ENCODE data around the gene CD4.

Gene CD4

DNA sequence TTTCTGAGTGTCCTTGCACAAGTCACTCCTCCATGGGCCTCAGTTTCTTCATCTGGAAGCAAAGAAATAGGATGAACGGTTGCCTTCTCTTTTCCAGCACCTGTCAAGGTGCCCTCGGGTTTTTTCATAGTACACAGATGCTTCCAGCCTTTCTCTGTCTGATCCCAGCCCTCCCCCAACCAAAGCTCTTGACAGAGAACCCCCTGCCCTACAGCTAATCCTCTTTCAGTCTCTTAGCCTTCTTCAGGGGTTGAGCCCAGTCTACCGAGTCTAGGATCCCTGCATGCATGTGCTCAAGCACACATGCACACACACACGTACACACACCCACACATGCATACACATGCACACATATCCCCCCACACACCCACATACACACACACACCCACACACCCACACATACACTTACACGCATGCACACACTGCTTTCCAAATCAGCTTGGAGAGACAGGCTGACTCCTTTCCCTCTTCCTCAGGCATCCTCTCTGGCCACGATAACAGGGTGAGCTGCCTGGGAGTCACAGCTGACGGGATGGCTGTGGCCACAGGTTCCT is 57.1 kb downstream of the CD4 start:
- Histone ChIP-seq H3K27me3 (ENCODE audit: control insufficient read depth in 1 of 2, insufficient read depth in 2 of 2, low read length in 2 of 2) (no peaks in the 10 kb centered on the region), H3K27ac (ENCODE audit: low read depth, low read length) (no peak overlapping the region), H3K9me3 (ENCODE audit: low read length) (no peaks in the 10 kb centered on the region), H3K9ac (ENCODE audit: low read length) (no peak overlapping the region), H3K4me1 (ENCODE audit: insufficient read depth, low read length) (peaks cover 4% of the 10 kb centered on the region), H3K36me3 (ENCODE audit: insufficient read depth, low read length) (peaks cover 28% of the 10 kb centered on the region), H3K4me3 (ENCODE audit: low read depth in 1 of 2, low read length in 2 of 2) (no peak overlapping the region)

DNA sequence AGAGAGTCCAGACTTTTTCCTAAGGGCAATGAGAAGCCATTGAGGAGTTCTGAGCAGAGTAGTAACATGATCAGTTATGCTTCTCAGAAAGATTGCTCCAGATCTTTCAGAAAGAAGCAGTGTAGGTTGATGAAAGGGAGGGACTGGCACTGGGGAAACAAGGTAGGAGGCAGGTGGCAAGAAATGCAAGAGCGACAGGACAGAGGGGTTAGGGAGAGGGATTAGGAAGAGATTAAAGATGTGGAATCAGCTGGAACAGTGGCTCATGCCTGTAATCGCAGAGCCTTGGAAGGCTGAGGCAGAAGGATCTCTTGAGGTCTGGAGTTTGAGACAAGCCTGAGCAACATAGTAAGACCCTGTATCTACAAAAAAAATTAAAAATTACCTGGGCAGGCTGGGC is 58.3 kb downstream of the CD4 start:
- no peaks in the 10 kb centered on the region for H3K9me3 ChIP-seq (ENCODE audit: low read length)
- H3K4me1 ChIP-seq (ENCODE audit: insufficient read depth, low read length) = peaks cover 5% of the 10 kb centered on the region
- no peak overlapping the region for H3K9ac ChIP-seq (ENCODE audit: low read length)
- peaks cover 28% of the 10 kb centered on the region for H3K36me3 ChIP-seq (ENCODE audit: insufficient read depth, low read length)
- no peak overlapping the region for H3K4me3 ChIP-seq (ENCODE audit: low read depth in 1 of 2, low read length in 2 of 2)
- no peaks in the 10 kb centered on the region for H3K27me3 ChIP-seq (ENCODE audit: control insufficient read depth in 1 of 2, insufficient read depth in 2 of 2, low read length in 2 of 2)
- no peak overlapping the region for H3K27ac ChIP-seq (ENCODE audit: low read depth, low read length)

DNA sequence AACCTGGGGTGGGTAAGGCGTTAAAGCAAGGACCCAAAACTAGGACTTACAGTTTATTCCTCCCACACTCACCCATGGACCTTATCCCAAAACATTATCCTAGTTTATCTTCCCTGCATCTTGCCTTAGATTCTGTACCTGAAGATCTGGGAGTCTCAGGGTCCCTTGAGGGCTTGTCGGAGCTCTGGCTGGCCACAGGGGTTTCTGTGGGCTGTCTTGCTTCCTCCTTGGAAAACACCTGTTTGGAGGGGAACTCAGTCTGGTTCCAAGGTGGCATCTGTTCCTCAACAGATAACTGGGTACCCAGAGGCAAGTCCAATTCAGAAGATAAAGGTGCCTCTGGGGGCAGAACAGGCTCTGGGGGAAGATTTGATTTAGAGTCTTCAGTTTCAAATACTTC is 60.1 kb downstream of the CD4 start:
- peaks cover 25% of the 10 kb centered on the region for H3K36me3 ChIP-seq (ENCODE audit: insufficient read depth, low read length)
- H3K9ac ChIP-seq (ENCODE audit: low read length) = no peak overlapping the region
- no peaks in the 10 kb centered on the region for H3K27me3 ChIP-seq (ENCODE audit: control insufficient read depth in 1 of 2, insufficient read depth in 2 of 2, low read length in 2 of 2)
- peaks cover 21% of the 10 kb centered on the region for H3K4me1 ChIP-seq (ENCODE audit: insufficient read depth, low read length)
- no peak overlapping the region for H3K27ac ChIP-seq (ENCODE audit: low read depth, low read length)
- H3K9me3 ChIP-seq (ENCODE audit: low read length) = no peaks in the 10 kb centered on the region
- H3K4me3 ChIP-seq (ENCODE audit: low read depth in 1 of 2, low read length in 2 of 2) = no peak overlapping the region

DNA sequence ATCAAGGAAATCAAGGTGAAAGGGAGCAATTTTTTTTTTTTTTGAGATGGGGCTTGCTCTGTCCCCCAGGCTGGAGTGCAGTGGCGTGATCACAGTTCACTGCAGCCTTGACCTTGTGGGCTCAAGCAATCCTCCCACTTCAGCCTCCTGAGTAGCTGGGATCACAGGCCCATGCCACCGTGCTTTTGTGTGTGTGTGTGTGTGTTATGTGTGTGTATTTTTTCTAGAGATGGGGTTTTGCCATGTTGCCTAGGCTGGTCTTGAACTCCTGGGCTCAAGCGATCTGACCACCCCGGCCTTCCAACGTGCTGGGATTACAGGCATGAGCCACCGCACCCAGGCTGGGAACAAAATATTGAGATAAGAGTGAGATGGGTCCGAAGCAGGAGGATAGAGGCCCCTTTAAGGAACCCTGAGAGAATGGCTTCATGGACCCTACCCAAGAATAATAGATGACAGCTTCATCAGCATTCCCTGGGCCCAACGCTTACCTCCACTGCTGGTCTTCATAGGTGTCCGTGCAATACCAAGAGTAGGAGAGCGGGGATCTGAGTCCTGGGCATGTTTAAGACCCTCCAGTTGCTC is 60.7 kb downstream of the CD4 start:
- H3K4me3 ChIP-seq (ENCODE audit: low read depth in 1 of 2, low read length in 2 of 2) = no peak overlapping the region
- no peak overlapping the region for H3K9ac ChIP-seq (ENCODE audit: low read length)
- H3K36me3 ChIP-seq (ENCODE audit: insufficient read depth, low read length) = peaks cover 19% of the 10 kb centered on the region

DNA sequence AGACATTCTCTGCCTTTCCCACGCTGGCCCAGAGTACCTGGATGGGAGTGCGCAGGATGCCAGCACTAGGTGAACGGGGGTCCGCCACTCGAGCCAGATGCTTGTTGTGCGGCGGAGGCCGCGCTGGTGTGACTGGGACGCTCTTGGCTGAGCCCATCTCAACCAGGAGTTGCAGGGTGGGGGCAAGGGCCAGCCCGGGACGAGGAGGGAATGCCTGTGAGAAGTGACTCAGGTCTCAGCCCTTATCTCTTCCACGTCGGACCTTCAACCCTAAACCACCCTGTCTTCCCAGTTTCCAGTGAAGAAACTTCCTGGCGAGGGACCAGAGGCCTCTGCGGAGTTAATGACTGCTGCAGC is 61.4 kb downstream of the CD4 start:
- Histone ChIP-seq H3K36me3 (ENCODE audit: insufficient read depth, low read length) (peaks cover 25% of the 10 kb centered on the region), H3K4me1 (ENCODE audit: insufficient read depth, low read length) (peaks cover 21% of the 10 kb centered on the region), H3K9ac (ENCODE audit: low read length) (no peak overlapping the region), H3K9me3 (ENCODE audit: low read length) (no peaks in the 10 kb centered on the region), H3K27ac (ENCODE audit: low read depth, low read length) (no peak overlapping the region), H3K27me3 (ENCODE audit: control insufficient read depth in 1 of 2, insufficient read depth in 2 of 2, low read length in 2 of 2) (no peaks in the 10 kb centered on the region), H3K4me3 (ENCODE audit: low read depth in 1 of 2, low read length in 2 of 2) (peak overlapping the region in 1 of 2 donors; percentile 82)

More for the DNA sequence above, 60.7 kb downstream of the CD4 start:
- H3K4me1 ChIP-seq (ENCODE audit: insufficient read depth, low read length) = peaks cover 21% of the 10 kb centered on the region
- no peaks in the 10 kb centered on the region for H3K9me3 ChIP-seq (ENCODE audit: low read length)
- H3K27ac ChIP-seq (ENCODE audit: low read depth, low read length) = no peak overlapping the region
- H3K27me3 ChIP-seq (ENCODE audit: control insufficient read depth in 1 of 2, insufficient read depth in 2 of 2, low read length in 2 of 2) = no peaks in the 10 kb centered on the region

DNA sequence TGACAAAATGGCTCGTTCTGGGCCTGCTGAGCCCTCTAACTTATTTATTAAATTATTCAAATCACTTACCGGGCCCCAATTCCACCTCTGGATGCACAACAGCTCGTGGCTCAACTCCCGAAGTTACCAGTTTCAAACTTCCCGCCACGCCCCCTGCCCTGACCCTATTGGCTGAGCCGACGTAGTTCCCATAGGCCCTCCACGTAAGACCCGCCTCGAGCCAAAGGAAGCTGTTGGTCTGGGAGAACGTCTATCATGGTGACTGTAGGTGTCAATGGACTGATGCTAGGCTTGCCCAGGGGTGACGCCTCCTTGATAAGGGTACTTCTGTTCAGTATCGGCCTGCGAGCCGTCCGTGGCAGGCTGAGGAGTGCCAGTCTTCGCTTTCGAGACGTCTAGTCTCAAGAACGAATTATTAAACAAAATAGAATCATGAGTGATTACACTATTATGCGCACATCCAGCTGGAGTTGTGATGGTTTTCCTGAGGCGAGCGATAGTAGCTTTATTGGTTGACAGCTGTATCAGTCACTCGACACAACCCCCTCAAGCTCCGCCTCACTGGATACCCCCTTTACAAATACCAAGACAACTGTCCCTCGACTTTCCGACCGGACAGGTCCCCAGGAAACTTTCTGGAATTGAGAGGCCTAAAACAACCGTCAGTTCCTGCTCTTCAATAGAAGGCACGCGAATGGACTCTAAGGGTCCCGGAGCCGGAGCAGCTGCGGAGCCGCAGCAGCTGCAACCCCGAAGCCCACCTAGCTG is 62.0 kb downstream of the CD4 start, which contains the start of gene CDCA3:
TSS of gene CDCA3 (minus strand) at position 134 of the 768 bp plus-strand sequence. CDS start 334 bp downstream, outside the sequence.
- no peaks in the 10 kb centered on the region for H3K27me3 ChIP-seq (ENCODE audit: control insufficient read depth in 1 of 2, insufficient read depth in 2 of 2, low read length in 2 of 2)
- H3K9ac ChIP-seq (ENCODE audit: low read length) = peak within 1 kb of the TSS; percentile 50
- peaks cover 21% of the 10 kb centered on the region for H3K4me1 ChIP-seq (ENCODE audit: insufficient read depth, low read length)
- peak within 1 kb of the TSS; percentile 64 to 82 for H3K4me3 ChIP-seq (ENCODE audit: low read depth in 1 of 2, low read length in 2 of 2)
- H3K36me3 ChIP-seq (ENCODE audit: insufficient read depth, low read length) = peaks cover 25% of the 10 kb centered on the region
- peak within 1 kb of the TSS; percentile 94 for H3K27ac ChIP-seq (ENCODE audit: low read depth, low read length)
- no peaks in the 10 kb centered on the region for H3K9me3 ChIP-seq (ENCODE audit: low read length)

DNA sequence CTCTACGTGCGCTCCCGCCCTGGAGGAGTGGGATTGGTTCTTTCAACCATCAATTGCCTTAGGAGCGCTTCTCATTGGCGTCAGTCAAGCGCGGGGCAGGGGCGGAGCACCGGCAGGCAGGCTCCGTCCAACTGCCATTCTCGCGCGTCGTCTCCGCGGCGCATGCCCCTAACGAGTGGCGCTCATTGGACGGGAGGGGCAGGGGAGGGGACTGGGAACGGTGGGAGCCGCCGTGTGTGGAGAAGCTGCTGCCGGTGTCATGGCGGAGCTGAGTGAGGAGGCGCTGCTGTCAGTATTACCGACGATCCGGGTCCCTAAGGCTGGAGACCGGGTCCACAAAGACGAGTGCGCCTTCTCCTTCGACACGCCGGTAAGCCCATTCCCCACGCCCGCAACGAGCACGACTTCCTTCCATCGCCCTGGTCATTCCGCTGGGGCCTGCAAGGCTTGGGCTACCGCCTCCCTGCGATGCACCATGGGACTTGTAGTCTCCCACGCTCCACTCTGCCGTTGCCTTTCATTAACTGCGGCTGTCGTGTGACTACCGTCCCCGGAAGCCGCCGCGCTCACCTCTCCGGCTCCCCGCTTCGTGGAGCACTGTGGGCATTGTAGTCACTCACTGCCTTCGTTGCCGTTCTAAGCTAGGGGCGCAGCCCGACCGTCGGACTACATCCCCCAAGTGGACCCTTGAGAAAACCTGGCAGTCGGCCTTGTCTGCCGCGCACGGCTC is 62.8 kb downstream of the CD4 start, which contains the start of gene USP5:
TSS of gene USP5 (plus strand) at position 230 of the 730 bp plus-strand sequence. CDS start at position 260, 30 bp downstream.
- Histone ChIP-seq H3K4me1 (ENCODE audit: insufficient read depth, low read length) (peaks cover 21% of the 10 kb centered on the region), H3K27ac (ENCODE audit: low read depth, low read length) (peak within 1 kb of the TSS; percentile 94), H3K36me3 (ENCODE audit: insufficient read depth, low read length) (peaks cover 27% of the 10 kb centered on the region), H3K4me3 (ENCODE audit: low read depth in 1 of 2, low read length in 2 of 2) (peak within 1 kb of the TSS; percentile 64 to 82), H3K27me3 (ENCODE audit: control insufficient read depth in 1 of 2, insufficient read depth in 2 of 2, low read length in 2 of 2) (no peaks in the 10 kb centered on the region), H3K9me3 (ENCODE audit: low read length) (no peaks in the 10 kb centered on the region), H3K9ac (ENCODE audit: low read length) (peak within 1 kb of the TSS; percentile 69)

DNA sequence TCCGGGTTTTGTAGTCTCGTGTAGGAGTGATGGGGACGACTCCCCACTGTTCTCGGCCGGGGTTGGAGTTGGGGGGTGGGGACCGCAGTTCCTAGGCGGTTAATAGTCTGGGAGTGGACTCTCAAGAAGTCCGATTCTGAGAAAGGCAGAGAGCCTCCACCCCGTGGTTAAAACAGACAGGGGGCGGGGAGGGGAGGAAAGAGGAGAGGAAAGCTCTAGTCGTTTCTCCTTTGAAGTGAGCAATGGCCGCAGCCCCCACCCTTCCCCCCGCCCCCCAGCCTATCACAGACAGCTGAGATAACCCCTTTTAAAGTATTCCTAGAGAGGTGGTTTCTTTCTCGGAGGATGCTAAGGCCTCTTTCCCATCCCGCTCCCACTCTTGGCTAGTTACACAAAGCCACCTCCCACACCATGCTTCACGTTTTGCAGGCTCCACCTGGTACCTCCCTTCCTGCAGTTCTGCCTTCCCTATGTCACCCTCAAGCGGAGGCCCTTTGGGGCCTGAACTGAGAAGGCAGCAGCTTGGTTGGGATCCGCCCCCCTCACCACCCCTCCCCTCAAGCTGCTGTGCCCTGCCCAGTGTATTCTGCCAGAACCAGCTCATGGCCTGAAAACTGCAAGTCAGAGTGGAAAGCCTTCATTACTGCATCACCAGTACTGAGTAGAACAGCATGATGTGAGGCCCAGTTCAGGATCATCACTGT is 63.5 kb downstream of the CD4 start:
- Histone ChIP-seq H3K4me3 (ENCODE audit: low read depth in 1 of 2, low read length in 2 of 2) (peak overlapping the region; percentile 9 to 82), H3K9me3 (ENCODE audit: low read length) (no peaks in the 10 kb centered on the region), H3K27me3 (ENCODE audit: control insufficient read depth in 1 of 2, insufficient read depth in 2 of 2, low read length in 2 of 2) (no peaks in the 10 kb centered on the region), H3K36me3 (ENCODE audit: insufficient read depth, low read length) (peaks cover 31% of the 10 kb centered on the region), H3K4me1 (ENCODE audit: insufficient read depth, low read length) (peaks cover 21% of the 10 kb centered on the region), H3K27ac (ENCODE audit: low read depth, low read length) (peak overlapping the region; percentile 8), H3K9ac (ENCODE audit: low read length) (peak overlapping the region; percentile 69)

DNA sequence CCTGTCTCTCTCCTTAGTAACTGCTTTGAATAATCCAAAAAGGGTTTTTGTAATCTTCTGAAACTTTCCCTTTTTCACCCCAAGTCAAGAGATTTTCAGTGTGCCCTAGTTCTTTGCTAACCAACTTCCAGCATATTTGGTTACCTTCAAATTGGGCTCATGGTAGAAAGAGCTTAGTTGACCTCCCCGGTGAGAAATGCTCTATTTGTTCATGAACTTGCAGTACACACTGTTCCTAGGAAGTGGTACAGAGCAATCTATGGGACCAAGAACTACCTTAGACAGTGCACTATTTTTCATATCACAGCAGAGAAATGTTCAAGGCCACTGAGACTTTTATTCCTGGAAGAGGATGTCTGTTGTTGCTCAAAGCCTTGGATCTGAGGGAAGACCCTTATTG is 64.3 kb downstream of the CD4 start:
- Histone ChIP-seq H3K27me3 (ENCODE audit: control insufficient read depth in 1 of 2, insufficient read depth in 2 of 2, low read length in 2 of 2) (no peaks in the 10 kb centered on the region), H3K9me3 (ENCODE audit: low read length) (no peaks in the 10 kb centered on the region), H3K4me1 (ENCODE audit: insufficient read depth, low read length) (peaks cover 21% of the 10 kb centered on the region), H3K27ac (ENCODE audit: low read depth, low read length) (peak overlapping the region; percentile 8), H3K36me3 (ENCODE audit: insufficient read depth, low read length) (peaks cover 35% of the 10 kb centered on the region), H3K4me3 (ENCODE audit: low read depth in 1 of 2, low read length in 2 of 2) (peak overlapping the region in 1 of 2 donors; percentile 82), H3K9ac (ENCODE audit: low read length) (peak overlapping the region; percentile 69)

DNA sequence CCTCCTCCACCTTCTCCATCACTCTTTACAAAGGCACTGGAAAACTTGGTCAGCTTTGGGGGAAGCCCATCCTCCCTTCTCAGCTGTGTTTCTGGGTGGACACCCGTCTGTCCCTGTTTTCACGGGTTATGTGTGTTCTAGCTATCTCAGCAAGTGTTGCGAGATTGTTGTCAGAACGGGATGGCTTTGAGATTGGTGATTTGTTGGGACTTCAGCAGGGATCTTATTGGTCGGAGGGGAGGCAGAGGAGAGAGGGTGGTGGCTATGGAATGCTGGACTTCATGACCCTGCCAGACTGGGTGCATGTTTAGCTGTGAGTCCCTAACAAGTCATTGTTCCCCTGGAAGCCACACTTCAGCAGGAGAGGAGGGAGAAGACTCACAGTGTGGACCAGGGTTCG is 64.7 kb downstream of the CD4 start:
- Histone ChIP-seq H3K36me3 (ENCODE audit: insufficient read depth, low read length) (peaks cover 40% of the 10 kb centered on the region), H3K4me1 (ENCODE audit: insufficient read depth, low read length) (peaks cover 21% of the 10 kb centered on the region), H3K27ac (ENCODE audit: low read depth, low read length) (peak overlapping the region; percentile 8), H3K9ac (ENCODE audit: low read length) (peak overlapping the region; percentile 69), H3K9me3 (ENCODE audit: low read length) (no peaks in the 10 kb centered on the region), H3K27me3 (ENCODE audit: control insufficient read depth in 1 of 2, insufficient read depth in 2 of 2, low read length in 2 of 2) (no peaks in the 10 kb centered on the region), H3K4me3 (ENCODE audit: low read depth in 1 of 2, low read length in 2 of 2) (no peak overlapping the region)

DNA sequence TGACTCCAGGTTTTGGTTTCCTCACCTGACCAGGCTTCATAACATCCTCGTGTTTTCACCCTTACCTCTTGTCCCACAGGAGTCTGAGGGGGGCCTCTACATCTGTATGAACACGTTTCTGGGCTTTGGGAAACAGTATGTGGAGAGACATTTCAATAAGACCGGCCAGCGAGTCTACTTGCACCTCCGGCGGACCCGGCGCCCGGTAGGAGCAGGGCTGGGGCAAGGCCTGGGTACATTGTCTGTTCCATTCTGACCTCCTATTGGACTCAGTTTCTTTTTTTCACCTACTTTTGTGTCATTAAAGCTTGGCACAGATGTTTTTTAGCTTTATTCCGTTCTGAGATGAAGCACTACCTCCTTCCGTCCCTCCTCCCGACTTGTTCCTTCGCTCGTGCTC is 66.0 kb downstream of the CD4 start:
- Histone ChIP-seq H3K9ac (ENCODE audit: low read length) (no peak overlapping the region), H3K27ac (ENCODE audit: low read depth, low read length) (peak overlapping the region; percentile 10), H3K36me3 (ENCODE audit: insufficient read depth, low read length) (peaks cover 51% of the 10 kb centered on the region), H3K9me3 (ENCODE audit: low read length) (no peaks in the 10 kb centered on the region), H3K27me3 (ENCODE audit: control insufficient read depth in 1 of 2, insufficient read depth in 2 of 2, low read length in 2 of 2) (no peaks in the 10 kb centered on the region), H3K4me1 (ENCODE audit: insufficient read depth, low read length) (peaks cover 21% of the 10 kb centered on the region), H3K4me3 (ENCODE audit: low read depth in 1 of 2, low read length in 2 of 2) (no peak overlapping the region)

Data from muscle layer of colon (tissue), 2 donors.